Transverse colon (tissue), 4 donors: ENCODE measurements around the gene SMAD6. TPM values are rescaled to one million over a fixed set of nuclear protein-coding genes. Genes with fewer than 3 reads are reported as not detected.

Source experiments
- DNase-seq: peaks from one replicate; pipeline ENCODE4 v3.0.0-alpha.2; 2019
- H3K27ac ChIP-seq, 4 donors: fragments of 200-600 bp; sonication (generic); 2 replicates each; pipeline ENCODE4 v1.5.1; 2016 to 2018; ENCODE audit warnings: inconsistent platforms in 4 of 4
- H3K27me3 ChIP-seq: fragments of 200-600 bp; sonication (generic); 2 replicates; pipeline ENCODE4 v1.5.1; 2017; ENCODE audit warnings: inconsistent platforms
- H3K36me3 ChIP-seq, 4 donors: fragments of 200-600 bp; sonication (generic); 2 replicates each; pipeline ENCODE4 v1.5.1; 2017 to 2019; ENCODE audit warnings: inconsistent platforms in 4 of 4
- H3K4me1 ChIP-seq, 4 donors: fragments of 200-600 bp; sonication (generic); 2 replicates each; pipeline ENCODE4 v1.5.1; 2017 to 2020; ENCODE audit warnings: inconsistent platforms in 4 of 4
- H3K4me3 ChIP-seq, 4 donors: fragments of 200-600 bp; sonication (generic); 1 replicate in 1 of 4; 2 replicates in 3 of 4; pipeline versions ENCODE4 v1.5.1 to v1.6.1; 2017 to 2019; ENCODE audit warnings: inconsistent platforms in 4 of 4
- H3K9me3 ChIP-seq, 2 donors: fragments of 200-600 bp; sonication (generic); 2 replicates each; pipeline ENCODE4 v1.5.1; 2017 to 2019; ENCODE audit warnings: inconsistent platforms in 2 of 2
- EP300 ChIP-seq: sonication (generic); formaldehyde crosslinking; IDR thresholded peaks from one replicate; pipeline ENCODE4 v1.6.1; 2017; ENCODE audit warnings: antibody characterized with exemption, low read depth
- POLR2A ChIP-seq: fragments of 450-650 bp; IDR thresholded peaks from one replicate; pipeline ENCODE4 v1.6.1; 2016; ENCODE audit warnings: antibody characterized with exemption, mild to moderate bottlenecking, moderate library complexity
- POLR2AphosphoS5 ChIP-seq, 3 donors: sonication (generic); formaldehyde crosslinking; IDR thresholded peaks; one replicate each; pipeline ENCODE4 v1.6.1; 2016; ENCODE audit warnings: antibody characterized with exemption in 3 of 3
- WGBS, 2 donors: methylation state at CpG; one replicate each; pipeline ENCODE4 v1.1.5; 2018; ENCODE audit warnings: low coverage in 1 of 2; 5-methylcytosine and 5-hydroxymethylcytosine counted together
- in situ Hi-C, 4 donors: fragments of 200-750 bp; cut with MboI; loops; one replicate each; pipeline versions ENCODE4 v1.15.0 to v1.15.1; 2017; ENCODE audit warnings: low sequenced_read_pairs in 3 of 4, low pct_ligation_motif_present in 1 of 4, low pct_unique_long_range_greater_than_20kb in 1 of 4
- intact Hi-C: fragments of 100-400 bp; cut with DNase I; formaldehyde crosslinking; loops from one replicate; pipeline ENCODE4 v1.15.1; 2023; ENCODE audit warnings: low total_unique reads
- total RNA-seq, 4 donors: library from RNA; depleted of rRNA; stranded (reverse); fragments of >200 nt; gene quantifications; one replicate each; pipeline ENCODE4 v1.1.0, GENCODE V29; 2016
- TF ChIP-seq, protein P1 (sequence below), 5 experiments: fragments of 200-600 bp in 3 of 5; fragments of 450-650 bp in 2 of 5; sonication (generic) in 3 of 5; IDR thresholded peaks; 1 replicate in 2 of 5; 2 replicates in 3 of 5; pipeline ENCODE4 v1.5.1; 2016 to 2017; ENCODE audit warnings: antibody characterized with exemption in 5 of 5, inconsistent platforms in 3 of 5, mild to moderate bottlenecking in 2 of 5, moderate library complexity in 1 of 5

The SMAD6 gene
- total RNA-seq, 4 donors from 2014 or later = 6.7 to 214 (median 9.3) TPM

DNA sequence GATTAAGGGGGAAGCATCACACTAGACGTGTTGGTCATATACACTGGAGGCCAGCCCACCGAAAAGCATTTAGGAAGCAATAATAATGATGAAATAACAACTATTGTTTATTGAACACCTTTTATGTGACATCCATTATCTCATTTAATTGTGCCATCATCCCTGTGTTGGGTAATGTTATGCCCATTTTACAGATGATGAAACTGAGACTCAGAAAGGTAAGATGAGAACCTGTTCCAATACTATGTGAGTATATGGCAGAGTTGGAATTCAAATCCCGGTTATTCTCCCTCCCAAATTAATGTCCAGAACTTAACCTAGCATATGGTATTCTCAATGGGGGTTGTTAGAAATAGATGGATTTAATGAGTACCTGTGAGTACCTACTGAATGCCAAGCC is 99.2 kb downstream of the SMAD6 start:
- Histone ChIP-seq H3K9me3 (no peaks in the 10 kb centered on the region), H3K36me3 (no peaks in the 10 kb centered on the region), H3K27ac (no peak overlapping the region), H3K4me1 (peaks cover 17 to 20% (median 19%) of the 10 kb centered on the region in 4 donors), H3K27me3 (no peaks in the 10 kb centered on the region), H3K4me3 (no peak overlapping the region)
- TF ChIP-seq, protein P1, sequence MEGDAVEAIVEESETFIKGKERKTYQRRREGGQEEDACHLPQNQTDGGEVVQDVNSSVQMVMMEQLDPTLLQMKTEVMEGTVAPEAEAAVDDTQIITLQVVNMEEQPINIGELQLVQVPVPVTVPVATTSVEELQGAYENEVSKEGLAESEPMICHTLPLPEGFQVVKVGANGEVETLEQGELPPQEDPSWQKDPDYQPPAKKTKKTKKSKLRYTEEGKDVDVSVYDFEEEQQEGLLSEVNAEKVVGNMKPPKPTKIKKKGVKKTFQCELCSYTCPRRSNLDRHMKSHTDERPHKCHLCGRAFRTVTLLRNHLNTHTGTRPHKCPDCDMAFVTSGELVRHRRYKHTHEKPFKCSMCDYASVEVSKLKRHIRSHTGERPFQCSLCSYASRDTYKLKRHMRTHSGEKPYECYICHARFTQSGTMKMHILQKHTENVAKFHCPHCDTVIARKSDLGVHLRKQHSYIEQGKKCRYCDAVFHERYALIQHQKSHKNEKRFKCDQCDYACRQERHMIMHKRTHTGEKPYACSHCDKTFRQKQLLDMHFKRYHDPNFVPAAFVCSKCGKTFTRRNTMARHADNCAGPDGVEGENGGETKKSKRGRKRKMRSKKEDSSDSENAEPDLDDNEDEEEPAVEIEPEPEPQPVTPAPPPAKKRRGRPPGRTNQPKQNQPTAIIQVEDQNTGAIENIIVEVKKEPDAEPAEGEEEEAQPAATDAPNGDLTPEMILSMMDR (IDR thresholded peaks at IDR 0.05) = no peak
- TF ChIP-seq EP300 (no peak), POLR2A (no peak), POLR2AphosphoS5 (IDR thresholded peaks at IDR 0.05) (no peak)
- in situ Hi-C loops = no loop called here
- intact Hi-C loops = no loop called here
- 90 to 100% methylated on average over 1 to 3 of the region's 3 CpGs for WGBS, 2 donors
- no peak for DNase-seq

DNA sequence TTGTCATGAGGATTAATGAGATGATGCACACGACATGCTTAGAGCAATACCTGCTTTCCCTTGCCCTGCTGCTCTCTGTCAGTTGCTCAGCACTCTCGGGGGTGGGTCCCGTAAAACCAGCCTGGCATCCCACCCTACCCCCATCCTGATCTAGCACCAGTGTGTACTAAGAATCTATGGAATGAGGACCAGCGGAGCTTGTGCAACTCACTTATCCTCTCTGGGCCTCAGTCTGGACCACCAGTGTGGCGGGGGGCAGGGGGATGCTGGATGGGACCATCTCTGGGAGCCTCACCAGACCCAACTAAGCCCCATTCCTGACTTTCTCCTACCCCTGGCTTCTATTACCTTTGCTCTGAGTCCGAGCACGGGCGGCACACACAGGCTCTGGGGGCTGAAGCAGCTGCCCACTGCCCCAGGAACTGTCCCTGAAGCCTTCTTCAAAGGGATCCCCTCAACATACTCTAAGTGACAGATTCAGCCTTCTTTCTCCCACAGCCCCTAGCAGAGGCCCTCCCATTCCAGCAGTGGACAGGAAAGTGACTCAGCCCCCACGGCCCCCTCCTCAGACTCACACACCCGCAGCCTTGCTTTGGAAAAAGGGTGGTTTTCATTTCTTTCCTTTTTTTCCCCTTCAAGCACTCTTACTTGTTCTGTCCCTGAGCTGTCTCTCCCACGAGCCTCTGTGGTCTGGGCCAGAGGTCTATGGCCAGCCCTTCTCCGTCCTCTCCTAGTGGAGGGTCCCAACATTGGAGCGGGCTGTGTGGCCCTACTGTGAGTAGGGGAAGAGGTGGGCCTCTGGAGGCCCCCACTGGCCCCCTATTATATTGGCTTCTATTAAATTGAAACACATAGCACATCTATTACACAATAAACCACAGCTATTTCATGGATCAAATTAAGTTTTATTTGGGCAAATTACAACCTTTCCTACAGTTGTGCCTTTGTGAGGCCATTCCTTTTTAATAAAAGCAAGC is 100.3 kb downstream of the SMAD6 start:
- 28 to 75% methylated on average over 3 to 13 of the region's 13 CpGs for WGBS, 2 donors
- H3K27me3 ChIP-seq = no peaks in the 10 kb centered on the region
- peaks cover 17 to 20% (median 19%) of the 10 kb centered on the region in 4 donors for H3K4me1 ChIP-seq
- DNase-seq = no peak
- no peaks in the 10 kb centered on the region for H3K9me3 ChIP-seq
- no peak overlapping the region for H3K4me3 ChIP-seq
- intact Hi-C loops (no loop called here), in situ Hi-C loops (no loop called here)
- no peaks in the 10 kb centered on the region for H3K36me3 ChIP-seq
- TF ChIP-seq, protein P1 (IDR thresholded peaks at IDR 0.05) = no peak
- TF ChIP-seq POLR2AphosphoS5 (IDR thresholded peaks at IDR 0.05) (no peak), POLR2A (no peak)
- H3K27ac ChIP-seq = peak overlapping the region; percentile 71 to 81 (median 74)

DNA sequence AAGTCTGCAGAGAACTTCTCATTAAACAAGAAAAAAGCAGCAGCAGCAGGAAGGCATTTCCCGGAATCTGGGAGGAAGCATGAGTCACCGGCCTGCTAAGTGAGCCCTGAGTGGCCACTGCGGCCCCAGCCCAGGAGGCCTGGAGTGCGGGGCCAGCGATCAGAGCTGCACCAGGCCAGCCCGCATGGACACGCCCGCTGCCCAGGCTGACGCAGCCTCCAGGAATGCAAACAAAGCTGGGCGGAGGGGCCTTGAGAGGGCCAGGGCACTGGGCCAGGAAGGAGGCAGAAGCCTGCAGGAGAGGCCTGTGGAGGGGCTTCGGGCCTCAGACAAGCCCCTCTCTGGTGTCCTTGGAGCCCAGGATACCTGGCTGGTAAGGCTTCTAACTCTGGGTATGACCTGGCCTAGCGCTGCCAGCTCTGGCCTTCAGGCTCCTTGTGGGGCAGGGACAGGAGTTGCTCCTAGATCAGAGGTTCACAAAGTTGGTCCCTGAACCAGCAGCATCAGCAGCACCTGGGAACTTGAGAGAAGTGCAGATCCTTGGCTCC is 101.2 kb downstream of the SMAD6 start:
- Histone ChIP-seq H3K4me3 (no peak overlapping the region), H3K4me1 (peaks cover 17 to 20% (median 19%) of the 10 kb centered on the region in 4 donors), H3K27me3 (no peaks in the 10 kb centered on the region), H3K27ac (peak overlapping the region; percentile 71 to 81 (median 74)), H3K36me3 (no peaks in the 10 kb centered on the region), H3K9me3 (no peaks in the 10 kb centered on the region)
- no peak for TF ChIP-seq POLR2A
- peak; percentile 70 to 79 (median 71) for TF ChIP-seq POLR2AphosphoS5 (IDR thresholded peaks at IDR 0.05)
- no peak for TF ChIP-seq EP300
- TF ChIP-seq, protein P1 (IDR thresholded peaks at IDR 0.05) = no peak
- in situ Hi-C loops (no loop called here), intact Hi-C loops (no loop called here)
- DNase-seq = peak; percentile 89
- WGBS, 2 donors = 5 to 23% methylated on average over 3 to 12 of the region's 12 CpGs

DNA sequence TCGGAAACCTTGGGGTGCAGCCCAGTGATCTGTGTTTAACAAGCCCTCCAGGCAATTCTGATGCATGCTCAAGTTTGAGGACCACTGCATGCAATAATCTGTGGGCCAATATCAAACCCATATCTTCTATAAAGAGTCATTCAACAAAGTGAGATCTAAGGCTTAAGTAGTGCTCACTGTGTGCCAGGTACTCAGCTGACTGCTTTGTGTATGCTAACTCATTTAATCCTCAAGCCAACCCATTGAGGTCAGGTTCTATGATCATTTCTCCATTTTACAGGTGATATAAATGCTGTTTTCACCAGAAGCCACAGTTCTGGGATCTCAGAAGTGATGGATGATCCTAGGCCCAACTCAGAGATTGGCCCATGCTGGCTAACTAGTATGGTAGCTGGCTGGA is 101.7 kb downstream of the SMAD6 start:
- WGBS, 2 donors = 70% methylated on average over 1 of the region's 1 CpG; no CpG with 5 or more reads in 1 of the 2 donors
- Histone ChIP-seq H3K36me3 (no peaks in the 10 kb centered on the region), H3K4me3 (no peak overlapping the region), H3K27me3 (no peaks in the 10 kb centered on the region), H3K9me3 (no peaks in the 10 kb centered on the region), H3K4me1 (peaks cover 17 to 20% (median 19%) of the 10 kb centered on the region in 4 donors), H3K27ac (peak overlapping the region; percentile 71 to 81 (median 74))
- no peak for DNase-seq
- in situ Hi-C loops = no loop called here
- intact Hi-C loops = no loop called here
- no peak for TF ChIP-seq POLR2A
- TF ChIP-seq POLR2AphosphoS5 (IDR thresholded peaks at IDR 0.05) = no peak
- TF ChIP-seq EP300 = no peak
- TF ChIP-seq, protein P1 (IDR thresholded peaks at IDR 0.05) = no peak
